Endothelial cell of umbilical vein (primary cell): ENCODE measurements around the gene RFX2. TPM values are rescaled to one million over a fixed set of nuclear protein-coding genes. Genes with fewer than 3 reads are reported as not detected.

Experiments
- BruUV-seq: library from RNA; stranded (reverse); fragments of 400-500 nt; replicated peaks from 2 replicates; lab custom pipeline; 2021; lab: Mats Ljungman, UMichigan
- CTCF ChIA-PET: fragments of 300-600, 350-600 bp; sonication (Branson Sonifier 250); formaldehyde crosslinking; loops from one replicate; lab custom pipeline; 2021; ENCODE audit warnings: antibody characterized with exemption, inconsistent platforms; lab: Charles Lee
- POLR2A ChIA-PET: fragments of 300-600, 350-600 bp; sonication (Branson Sonifier 250); formaldehyde crosslinking; loops from one replicate; lab custom pipeline; 2021; ENCODE audit warnings: antibody characterized with exemption, inconsistent platforms; lab: Charles Lee
- DNase-seq: peaks from one replicate; pipeline ENCODE4 v3.0.0-alpha.2; 2011; ENCODE audit warnings: low read depth, low spot score
- FAIRE-seq: peaks from 2 replicates; lab custom pipeline; 2011; peaks lifted over from hg19 to GRCh38; lab: Jason Lieb, UNC
- H2AFZ ChIP-seq: 2 replicates; pipeline ENCODE4 v1.6.0; 2012; ENCODE audit warnings: low read depth, low read length, control low read depth, inconsistent platforms
- H3K27ac ChIP-seq: 2 replicates; pipeline ENCODE4 v1.5.1; 2011; ENCODE audit warnings: low read depth, mild to moderate bottlenecking, control low read depth, low read length, moderate library complexity; ENCODE audit not compliant: insufficient read depth
- H3K27me3 ChIP-seq, 2 experiments: 2 replicates each; pipeline versions ENCODE4 v1.6.0 to v1.6.1; 2011; ENCODE audit warnings: low read length in 2 of 2, mixed read lengths in 1 of 2; ENCODE audit not compliant: control insufficient read depth in 2 of 2, insufficient read depth in 2 of 2
- H3K36me3 ChIP-seq, 2 experiments: 2 replicates in 1 of 2; 3 replicates in 1 of 2; pipeline ENCODE4 v1.5.1; 2011; ENCODE audit warnings: low read length in 2 of 2, mild to moderate bottlenecking in 1 of 2, moderate library complexity in 1 of 2; ENCODE audit not compliant: control insufficient read depth in 2 of 2, insufficient read depth in 2 of 2; ENCODE audit errors: extremely low read depth in 1 of 2
- H3K4me1 ChIP-seq: 3 replicates; pipeline ENCODE4 v1.5.1; 2011; ENCODE audit warnings: mild to moderate bottlenecking, low read length; ENCODE audit not compliant: control insufficient read depth, insufficient read depth; ENCODE audit errors: extremely low read depth
- H3K4me2 ChIP-seq: 2 replicates; pipeline ENCODE4 v1.6.1; 2011; ENCODE audit warnings: low read length, control low read depth, mixed read lengths; ENCODE audit not compliant: insufficient read depth
- H3K4me3 ChIP-seq, 3 experiments: fragments of 200-600 bp in 1 of 3; sonication (generic), shearing (Covaris generic) in 1 of 3; replicated peaks in 1 of 3; 2 replicates each; pipeline ENCODE4 v1.5.1; 2011 to 2016; ENCODE audit warnings: control low read depth in 3 of 3, low read length in 3 of 3, mild to moderate bottlenecking in 2 of 3, inconsistent platforms in 1 of 3, low read depth in 1 of 3, moderate library complexity in 1 of 3; ENCODE audit not compliant: insufficient read depth in 1 of 3
- H3K79me2 ChIP-seq: 2 replicates; pipeline ENCODE4 v1.6.0; 2012; ENCODE audit warnings: low read length, inconsistent platforms; ENCODE audit not compliant: control insufficient read depth, insufficient read depth
- H3K9ac ChIP-seq: replicated peaks from 2 replicates; pipeline ENCODE3; 2011; ENCODE audit warnings: low read length, control low read depth; ENCODE audit not compliant: insufficient read depth; ENCODE audit errors: extremely low read depth
- H3K9me1 ChIP-seq: replicated peaks from 3 replicates; pipeline ENCODE4 v1.6.0; 2011; ENCODE audit warnings: mild to moderate bottlenecking, low read length; ENCODE audit not compliant: control insufficient read depth, insufficient read depth; ENCODE audit errors: extremely low read depth
- H3K9me3 ChIP-seq: replicated peaks from 2 replicates; pipeline ENCODE4 v1.5.1; 2012; ENCODE audit warnings: low read length, inconsistent platforms; ENCODE audit not compliant: control insufficient read depth, insufficient read depth
- H4K20me1 ChIP-seq: replicated peaks from 2 replicates; pipeline ENCODE3; 2011; ENCODE audit warnings: mild to moderate bottlenecking, low read length; ENCODE audit not compliant: control insufficient read depth, insufficient read depth; ENCODE audit errors: extremely low read depth
- EZH2 ChIP-seq: IDR thresholded peaks from 2 replicates; pipeline ENCODE4 v1.6.1; 2012; ENCODE audit warnings: borderline replicate concordance, low read depth, mild to moderate bottlenecking, moderate library complexity, low read length, inconsistent platforms; ENCODE audit not compliant: severe bottlenecking
- GATA2 ChIP-seq: IDR thresholded peaks from 2 replicates; pipeline ENCODE4 v1.7.0; 2011; ENCODE audit warnings: low read depth, mild to moderate bottlenecking, moderate library complexity, mixed read lengths, low read length; ENCODE audit not compliant: insufficient read length, insufficient read depth
- JUN ChIP-seq: IDR thresholded peaks from 2 replicates; pipeline ENCODE4 v1.6.1; 2011; ENCODE audit warnings: borderline replicate concordance, low read depth; ENCODE audit not compliant: insufficient read length, insufficient read depth
- POLR2A ChIP-seq: IDR thresholded peaks from 2 replicates; pipeline ENCODE4 v1.6.1; 2012; ENCODE audit warnings: low read depth, mild to moderate bottlenecking, control low read depth, low read length
- POLR2AphosphoS5 ChIP-seq: IDR thresholded peaks from 2 replicates; pipeline ENCODE4 v1.6.1; 2012; ENCODE audit warnings: low read depth, mild to moderate bottlenecking, control low read depth, low read length, moderate library complexity; ENCODE audit not compliant: insufficient read depth
- dilution Hi-C: fragments of 300-500 bp; cut with MboI; formaldehyde crosslinking; loops from one replicate; pipeline ENCODE4 v1.15.0; 2019; ENCODE audit warnings: low sequenced_read_pairs; ENCODE audit not compliant: extremely low pct_ligation_motif_present
- intact Hi-C: fragments of 100-400 bp; cut with micrococcal nuclease; formaldehyde crosslinking; loops from one replicate; pipeline ENCODE4 v1.10.0; 2022
- polyA plus RNA-seq, 4 experiments: library from polyadenylated mRNA; depleted of rRNA in 3 of 4; stranded (reverse) in 3 of 4; unstranded in 1 of 4; fragments of >200 nt; gene quantifications; 2 replicates each; pipeline versions ENCODE4 v1.2.1 to v1.2.3, GENCODE V29; 2011 to 2012; ENCODE audit warnings: missing spikeins in 1 of 4
- total RNA-seq: library from RNA; stranded (reverse); gene quantifications from 2 replicates; pipeline ENCODE4 v1.2.3, GENCODE V29; 2021
- TF ChIP-seq, protein P1 (sequence below): IDR thresholded peaks from 2 replicates; pipeline ENCODE4 v1.6.1; 2011; ENCODE audit not compliant: insufficient read depth, insufficient read length
- TF ChIP-seq, protein P2 (sequence below), 2 donors: IDR thresholded peaks; 1 replicate in 1 of 2; 2 replicates in 1 of 2; pipeline ENCODE4 v1.5.1; 2011; ENCODE audit warnings: low read length in 2 of 2, mild to moderate bottlenecking in 2 of 2, moderate library complexity in 2 of 2, control low read depth in 1 of 2, inconsistent platforms in 1 of 2, low read depth in 1 of 2; ENCODE audit not compliant: insufficient read depth in 1 of 2; ENCODE audit errors: extremely low read depth in 1 of 2

Gene RFX2
- total and polyA plus RNA-seq, 2 donors (not counting 3 experiments of a cell fraction or from before 2014, with no cell fraction given) = 16.1 to 19.0 TPM

DNA sequence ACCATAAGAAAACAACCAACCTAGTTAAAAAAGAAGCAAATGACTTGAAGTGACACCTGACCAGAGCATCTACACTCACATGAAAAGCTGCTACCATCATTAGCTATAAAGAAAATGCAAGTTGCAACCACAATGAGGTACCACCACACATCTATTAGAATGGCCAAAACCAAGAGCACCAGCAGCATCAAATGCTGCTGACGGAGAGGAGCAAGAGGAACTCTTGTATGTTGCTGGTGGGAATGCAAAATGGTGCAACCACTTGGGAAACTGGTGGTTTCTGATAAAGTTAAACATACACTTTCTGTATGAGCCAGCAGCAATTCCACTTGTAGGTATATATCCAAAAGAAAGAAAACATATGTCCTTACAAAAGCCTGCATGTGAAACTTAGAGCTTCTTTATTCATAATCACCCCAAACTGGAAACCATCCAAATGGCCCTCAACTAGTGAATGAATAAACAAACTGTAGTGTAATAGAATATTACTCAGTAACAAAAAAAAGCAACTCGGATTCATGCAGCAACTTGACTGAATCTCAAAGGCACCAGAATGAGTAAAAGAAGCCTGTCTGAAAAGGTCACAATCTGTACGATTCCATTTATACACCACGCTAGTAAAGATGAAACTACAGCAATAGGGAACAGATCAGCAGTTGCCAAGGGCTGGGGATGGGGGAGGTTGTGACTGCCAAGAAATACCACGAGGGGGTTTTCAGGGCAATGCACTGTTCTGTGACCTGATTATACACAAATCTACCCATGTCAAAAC is 71.5 kb downstream of the RFX2 start:
- Histone ChIP-seq H3K36me3 (peaks cover 3 to 4% of the 10 kb centered on the region in 2 experiments), H3K4me2 (no peak overlapping the region), H4K20me1 (no peaks in the 10 kb centered on the region), H3K79me2 (no peaks in the 10 kb centered on the region), H3K9ac (no peak overlapping the region), H3K4me3 (no peak overlapping the region), H3K4me1 (no peaks in the 10 kb centered on the region), H3K27ac (no peak overlapping the region), H3K9me1 (no peaks in the 10 kb centered on the region), H3K27me3 (no peaks in the 10 kb centered on the region), H2AFZ (no peak overlapping the region), H3K9me3 (no peaks in the 10 kb centered on the region)
- DNase-seq (no peak), FAIRE-seq (no peak)
- ChIA-PET POLR2A (no interaction called here), CTCF (interaction anchor here (0.9 to 1.9 kb wide), 3 partner anchors 10 to 87 kb away, joined by 3 to 8 read pairs (median 4); no protein-coding TSS in a partner anchor)
- BruUV-seq = no TSS peak
- no peak for TF ChIP-seq GATA2
- TF ChIP-seq, protein P1, sequence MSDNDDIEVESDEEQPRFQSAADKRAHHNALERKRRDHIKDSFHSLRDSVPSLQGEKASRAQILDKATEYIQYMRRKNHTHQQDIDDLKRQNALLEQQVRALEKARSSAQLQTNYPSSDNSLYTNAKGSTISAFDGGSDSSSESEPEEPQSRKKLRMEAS = no peak
- no peak for TF ChIP-seq EZH2
- TF ChIP-seq POLR2A = no peak
- TF ChIP-seq, protein P2, sequence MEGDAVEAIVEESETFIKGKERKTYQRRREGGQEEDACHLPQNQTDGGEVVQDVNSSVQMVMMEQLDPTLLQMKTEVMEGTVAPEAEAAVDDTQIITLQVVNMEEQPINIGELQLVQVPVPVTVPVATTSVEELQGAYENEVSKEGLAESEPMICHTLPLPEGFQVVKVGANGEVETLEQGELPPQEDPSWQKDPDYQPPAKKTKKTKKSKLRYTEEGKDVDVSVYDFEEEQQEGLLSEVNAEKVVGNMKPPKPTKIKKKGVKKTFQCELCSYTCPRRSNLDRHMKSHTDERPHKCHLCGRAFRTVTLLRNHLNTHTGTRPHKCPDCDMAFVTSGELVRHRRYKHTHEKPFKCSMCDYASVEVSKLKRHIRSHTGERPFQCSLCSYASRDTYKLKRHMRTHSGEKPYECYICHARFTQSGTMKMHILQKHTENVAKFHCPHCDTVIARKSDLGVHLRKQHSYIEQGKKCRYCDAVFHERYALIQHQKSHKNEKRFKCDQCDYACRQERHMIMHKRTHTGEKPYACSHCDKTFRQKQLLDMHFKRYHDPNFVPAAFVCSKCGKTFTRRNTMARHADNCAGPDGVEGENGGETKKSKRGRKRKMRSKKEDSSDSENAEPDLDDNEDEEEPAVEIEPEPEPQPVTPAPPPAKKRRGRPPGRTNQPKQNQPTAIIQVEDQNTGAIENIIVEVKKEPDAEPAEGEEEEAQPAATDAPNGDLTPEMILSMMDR (IDR thresholded peaks at IDR 0.05; ENCODE audit: extremely low read depth in 1 of 2, insufficient read depth in 1 of 2, low read depth in 1 of 2, low read length in 2 of 2) = no peak
- TF ChIP-seq POLR2AphosphoS5 = no peak
- TF ChIP-seq JUN = no peak
- intact Hi-C loops (no loop called here), dilution Hi-C loops (loop anchor here (25.0 kb wide), 1 partner anchor 98 kb away; the partner anchor contains the start of gene ACSBG2)
